Activated CD4-positive, alpha-beta T cell treated with anti-CD3 and anti-CD28 coated beads for 36 hours (primary cell): ENCODE measurements around the gene FAM107B. TPM values are rescaled to one million over a fixed set of nuclear protein-coding genes. Genes with fewer than 3 reads are reported as not detected.

Experiments
- ATAC-seq: fragments of 200-7000 bp; cut with Tn5 transposase; one replicate; pipeline ENCODE4 v1.10.0; 2021; ENCODE audit warnings: mild to moderate bottlenecking, moderate library complexity
- CTCF ChIA-PET: fragments of 350-600 bp; sonication (Branson Sonifier 250); formaldehyde crosslinking; loops from one replicate; lab custom pipeline; 2021; ENCODE audit warnings: antibody characterized with exemption; lab: Charles Lee
- POLR2A ChIA-PET: fragments of 350-600 bp; sonication (Branson Sonifier 250); formaldehyde crosslinking; loops from one replicate; lab custom pipeline; 2021; ENCODE audit warnings: antibody characterized with exemption, inconsistent platforms; lab: Charles Lee
- DNase-seq: peaks from one replicate; pipeline ENCODE4 v3.0.0-alpha.2; 2020
- H3K27ac Mint-ChIP-seq: one replicate; pipeline ENCODE4 v1.8.0; 2021; ENCODE audit warnings: mixed read lengths
- H3K27me3 Mint-ChIP-seq: one replicate; pipeline ENCODE4 v1.8.0; 2021; ENCODE audit warnings: mixed read lengths
- H3K36me3 Mint-ChIP-seq: one replicate; pipeline ENCODE4 v1.8.0; 2021; ENCODE audit warnings: low read depth, mixed read lengths
- H3K4me1 Mint-ChIP-seq: one replicate; pipeline ENCODE4 v1.8.0; 2021; ENCODE audit warnings: mixed read lengths
- H3K4me3 Mint-ChIP-seq: one replicate; pipeline ENCODE4 v1.8.0; 2021; ENCODE audit warnings: mild to moderate bottlenecking, moderate library complexity, mixed read lengths
- H3K9me3 Mint-ChIP-seq: one replicate; pipeline ENCODE4 v1.8.0; 2021; ENCODE audit warnings: low read depth, mixed read lengths
- intact Hi-C, 2 experiments: fragments of 100-400 bp; cut with DNase I in 1 of 2; cut with micrococcal nuclease in 1 of 2; formaldehyde crosslinking; loops; one replicate each; pipeline versions ENCODE4 v1.14.2 to v1.15.1; 2022 to 2024; cut with DNase I, micrococcal nuclease
- total RNA-seq, 2 experiments: library from RNA; stranded (reverse); gene quantifications; one replicate each; pipeline ENCODE4 v1.2.3, GENCODE V29; 2021

The FAM107B gene
- total RNA-seq, 2 experiments from 2014 or later, result 126 to 148 TPM

- H3K9me3 Mint-ChIP-seq, result peaks cover 3% of the 10 kb centered on the region
- H3K4me1 Mint-ChIP-seq, result peaks cover 48% of the 10 kb centered on the region
- no peak overlapping the region for H3K4me3 Mint-ChIP-seq
- ATAC-seq (no peak), DNase-seq (no peak)
- H3K36me3 Mint-ChIP-seq, result peaks cover under 1% of the 10 kb centered on the region
- no peaks in the 10 kb centered on the region for H3K27me3 Mint-ChIP-seq
- ChIA-PET POLR2A (no interaction called here), CTCF (no interaction called here)
- H3K27ac Mint-ChIP-seq, result peak overlapping the region; percentile 17
- intact Hi-C loops, result loop anchor here (5.0 to 10.0 kb wide), 2 partner anchors 214 to 516 kb away; no protein-coding TSS in a partner anchor
Observed at GRCh38 chr10:14608381-14609001, 166.2 kb downstream of the FAM107B start.

- no peak for ATAC-seq
- H3K4me3 Mint-ChIP-seq, result no peak overlapping the region
- H3K9me3 Mint-ChIP-seq, result peaks cover 3% of the 10 kb centered on the region
- peak overlapping the region; percentile 69 for H3K27ac Mint-ChIP-seq
- ChIA-PET POLR2A (interaction anchor here (0.5 to 1.9 kb wide), 2 partner anchors 42 to 59 kb away, joined by 5 to 11 read pairs; no protein-coding TSS in a partner anchor), CTCF (interaction anchor here (0.6 to 0.9 kb wide), 2 partner anchors 34 to 231 kb away, joined by 3 read pairs; partner anchors contain the start of gene CDNF)
- intact Hi-C loops, result loop anchor here (5.0 to 10.0 kb wide), 2 partner anchors 216 to 518 kb away; no protein-coding TSS in a partner anchor
- no peaks in the 10 kb centered on the region for H3K27me3 Mint-ChIP-seq
- peaks cover 52% of the 10 kb centered on the region for H3K4me1 Mint-ChIP-seq
- DNase-seq, result no peak
- peaks cover 15% of the 10 kb centered on the region for H3K36me3 Mint-ChIP-seq
Observed at GRCh38 chr10:14606633-14607032, 168.1 kb downstream of the FAM107B start.

- intact Hi-C loops, result loop anchor here (1.0 to 10.0 kb wide), 18 partner anchors 17 to 563 kb away; partner anchors contain the start of genes MEIG1 (in 1 of the 2) and NMT2 (in 1 of the 2)
- H3K4me3 Mint-ChIP-seq, result peak overlapping the region; percentile 85
- ChIA-PET POLR2A (interaction anchor here (0.5 to 1.9 kb wide), 15 partner anchors 22 to 597 kb away, joined by 3 to 11 read pairs (median 5); partner anchors contain the start of genes CDNF, HSPA14 and MSANTD7), CTCF (interaction anchor here (0.7 to 1.2 kb wide), 9 partner anchors 9 to 232 kb away, joined by 3 to 7 read pairs (median 4); partner anchors contain the start of genes CDNF, HSPA14 and MSANTD7)
- peaks cover 3% of the 10 kb centered on the region for H3K9me3 Mint-ChIP-seq
- H3K27ac Mint-ChIP-seq, result peak overlapping the region; percentile 99
- H3K36me3 Mint-ChIP-seq, result peaks cover 26% of the 10 kb centered on the region
- peaks cover 63% of the 10 kb centered on the region for H3K4me1 Mint-ChIP-seq
- peak; percentile 64 for DNase-seq
- no peaks in the 10 kb centered on the region for H3K27me3 Mint-ChIP-seq
- ATAC-seq, result peak; percentile 75
Observed at GRCh38 chr10:14605231-14605925, 169.3 kb downstream of the FAM107B start.

- Mint-ChIP-seq H3K4me1 (peaks cover 72% of the 10 kb centered on the region), H3K9me3 (peaks cover 3% of the 10 kb centered on the region), H3K4me3 (peak overlapping the region; percentile 85), H3K27ac (peak overlapping the region; percentile 99), H3K36me3 (peaks cover 35% of the 10 kb centered on the region), H3K27me3 (no peaks in the 10 kb centered on the region)
- CTCF ChIA-PET, result interaction anchor here (0.6 to 1.1 kb wide), 7 partner anchors 16 to 233 kb away, joined by 3 to 6 read pairs (median 4); partner anchors contain the start of genes CDNF, HSPA14 and MSANTD7
- ATAC-seq, result peak; percentile 40
- peak; percentile 87 for DNase-seq
- intact Hi-C loops, result loop anchor here (1.0 to 10.0 kb wide), 23 partner anchors 16 to 564 kb away; partner anchors contain the start of genes CDNF (in 1 of the 2), DCLRE1C (in 1 of the 2), HSPA14 (in 1 of the 2) and MEIG1 (in 1 of the 2)
- POLR2A ChIA-PET, result interaction anchor here (0.5 to 1.9 kb wide), 13 partner anchors 21 to 596 kb away, joined by 3 to 11 read pairs (median 5); partner anchors contain the start of genes CDNF, HSPA14 and MSANTD7
Observed at GRCh38 chr10:14604181-14605142, 170.2 kb downstream of the FAM107B start.

- ChIA-PET POLR2A (no interaction called here), CTCF (no interaction called here)
- Mint-ChIP-seq H3K36me3 (peaks cover 44% of the 10 kb centered on the region), H3K4me3 (peak overlapping the region; percentile 97), H3K4me1 (peaks cover 78% of the 10 kb centered on the region), H3K9me3 (peaks cover 3% of the 10 kb centered on the region), H3K27me3 (no peaks in the 10 kb centered on the region), H3K27ac (peak overlapping the region; percentile 93)
- DNase-seq (peak; percentile 43), ATAC-seq (no peak)
- intact Hi-C loops, result loop anchor here (1.0 to 10.0 kb wide), 12 partner anchors 15 to 565 kb away; partner anchors contain the start of genes CDNF (in 1 of the 2), DCLRE1C (in 1 of the 2), HSPA14 (in 1 of the 2) and MSANTD7 (in 1 of the 2)
Observed at GRCh38 chr10:14603534-14604102, 171.1 kb downstream of the FAM107B start.

- Mint-ChIP-seq H3K36me3 (peaks cover 50% of the 10 kb centered on the region), H3K27ac (peak overlapping the region; percentile 93), H3K27me3 (no peaks in the 10 kb centered on the region), H3K9me3 (peaks cover 3% of the 10 kb centered on the region), H3K4me1 (peaks cover 79% of the 10 kb centered on the region), H3K4me3 (peak overlapping the region; percentile 97)
- ChIA-PET POLR2A (no interaction called here), CTCF (no interaction called here)
- ATAC-seq, result no peak
- no peak for DNase-seq
- intact Hi-C loops, result loop anchor here in 1 of 2 experiments (5.0 to 10.0 kb wide), 2 partner anchors 209 to 522 kb away; no protein-coding TSS in a partner anchor
Observed at GRCh38 chr10:14602807-14603533, 171.7 kb downstream of the FAM107B start.

GRCh38 chr10:14601872-14602725 lies 172.6 kb downstream of the FAM107B start:
- intact Hi-C loops, result loop anchor here in 1 of 2 experiments (5.0 to 10.0 kb wide), 2 partner anchors 210 to 523 kb away; no protein-coding TSS in a partner anchor
- CTCF ChIA-PET, result interaction anchor here (0.6 kb wide), 1 partner anchor 64 kb away, joined by 3 read pairs; no protein-coding TSS in a partner anchor
- POLR2A ChIA-PET, result no interaction called here
- Mint-ChIP-seq H3K27me3 (no peaks in the 10 kb centered on the region), H3K27ac (peak overlapping the region; percentile 82), H3K36me3 (peaks cover 56% of the 10 kb centered on the region), H3K4me1 (peaks cover 76% of the 10 kb centered on the region), H3K4me3 (peak overlapping the region; percentile 97), H3K9me3 (peaks cover 3% of the 10 kb centered on the region)
- peak; percentile 75 for DNase-seq
- peak; percentile 37 for ATAC-seq

- ATAC-seq (no peak), DNase-seq (no peak)
- peak overlapping the region; percentile 97 for H3K4me3 Mint-ChIP-seq
- peaks cover 3% of the 10 kb centered on the region for H3K9me3 Mint-ChIP-seq
- H3K36me3 Mint-ChIP-seq, result peaks cover 63% of the 10 kb centered on the region
- intact Hi-C loops, result loop anchor here in 1 of 2 experiments (5.0 to 10.0 kb wide), 2 partner anchors 211 to 523 kb away; no protein-coding TSS in a partner anchor
- ChIA-PET CTCF (interaction anchor here (0.6 to 1.6 kb wide), 3 partner anchors 23 to 64 kb away, joined by 3 to 7 read pairs (median 5); no protein-coding TSS in a partner anchor), POLR2A (no interaction called here)
- H3K27ac Mint-ChIP-seq, result peak overlapping the region; percentile 82
- peaks cover 76% of the 10 kb centered on the region for H3K4me1 Mint-ChIP-seq
- H3K27me3 Mint-ChIP-seq, result no peaks in the 10 kb centered on the region
Observed at GRCh38 chr10:14601326-14601725, 173.4 kb downstream of the FAM107B start.
